H9 (cell line): ENCODE results near the gene NRIP3. TPM values are rescaled to one million over a fixed set of nuclear protein-coding genes. Genes with fewer than 3 reads are reported as not detected.

ENCODE experiments used
- DNase-seq: peaks from one replicate; pipeline ENCODE4 v3.0.0-alpha.2; 2017
- H2AFZ ChIP-seq: one replicate; pipeline ENCODE4 v1.6.1; 2013; ENCODE audit warnings: mild to moderate bottlenecking, low read length, control low read depth, moderate library complexity
- H2AK5ac ChIP-seq: 2 replicates; pipeline ENCODE4 v1.6.1; 2013; ENCODE audit warnings: low read length, control low read depth, mixed read lengths; ENCODE audit not compliant: insufficient read length
- H2BK120ac ChIP-seq: one replicate; pipeline ENCODE4 v1.6.1; 2013; ENCODE audit warnings: low read depth, mild to moderate bottlenecking, low read length, control low read depth, inconsistent platforms; ENCODE audit not compliant: poor library complexity, severe bottlenecking
- H2BK12ac ChIP-seq: 2 replicates; pipeline ENCODE4 v1.6.1; 2013; ENCODE audit warnings: low read length, control low read depth, mixed read lengths, low read depth; ENCODE audit not compliant: insufficient read length
- H2BK15ac ChIP-seq: 2 replicates; pipeline ENCODE4 v1.6.1; 2013; ENCODE audit warnings: low read depth, low read length, control low read depth
- H2BK20ac ChIP-seq: one replicate; pipeline ENCODE4 v1.6.1; 2013; ENCODE audit warnings: low read depth, mild to moderate bottlenecking, low read length, control low read depth, inconsistent platforms; ENCODE audit not compliant: poor library complexity, severe bottlenecking
- H2BK5ac ChIP-seq: 2 replicates; pipeline ENCODE4 v1.6.1; 2013; ENCODE audit warnings: low read length, control low read depth, mixed read lengths; ENCODE audit not compliant: insufficient read length
- H3K14ac ChIP-seq: 2 replicates; pipeline ENCODE4 v1.6.1; 2013; ENCODE audit warnings: low read length, control low read depth; ENCODE audit not compliant: insufficient read depth
- H3K18ac ChIP-seq: 2 replicates; pipeline ENCODE4 v1.6.1; 2013; ENCODE audit warnings: low read depth, mild to moderate bottlenecking, mixed read lengths, low read length, control low read depth; ENCODE audit not compliant: insufficient read length
- H3K23ac ChIP-seq: 2 replicates; pipeline ENCODE4 v1.6.1; 2013; ENCODE audit warnings: low read length, control low read depth, mixed read lengths, low read depth; ENCODE audit not compliant: insufficient read length
- H3K23me2 ChIP-seq: 2 replicates; pipeline ENCODE4 v1.6.1; 2013; ENCODE audit warnings: low read depth, mild to moderate bottlenecking, mixed read lengths, low read length, control low read depth; ENCODE audit not compliant: insufficient read length, poor library complexity, severe bottlenecking
- H3K27ac ChIP-seq: 2 replicates; pipeline ENCODE4 v1.5.1; 2013; ENCODE audit warnings: low read length, control low read depth, mixed read lengths, low read depth; ENCODE audit not compliant: insufficient read length
- H3K27me3 ChIP-seq: 2 replicates; pipeline ENCODE4 v1.6.1; 2013; ENCODE audit warnings: low read length, control low read depth, inconsistent platforms; ENCODE audit not compliant: insufficient read depth
- H3K4ac ChIP-seq: 2 replicates; pipeline ENCODE4 v1.6.1; 2013; ENCODE audit warnings: low read depth, mild to moderate bottlenecking, control low read depth, inconsistent platforms, low read length, moderate library complexity
- H3K4me1 ChIP-seq: 2 replicates; pipeline ENCODE4 v1.6.1; 2013; ENCODE audit warnings: low read length, control low read depth, inconsistent platforms; ENCODE audit not compliant: insufficient read depth
- H3K4me2 ChIP-seq: 2 replicates; pipeline ENCODE4 v1.6.1; 2013; ENCODE audit warnings: low read length, control low read depth, mixed read lengths; ENCODE audit not compliant: insufficient read length, insufficient read depth
- H3K56ac ChIP-seq: 2 replicates; pipeline ENCODE4 v1.6.1; 2013; ENCODE audit warnings: low read depth, mild to moderate bottlenecking, mixed read lengths, low read length, control low read depth; ENCODE audit not compliant: insufficient read length
- H3K79me1 ChIP-seq: 2 replicates; pipeline ENCODE4 v1.6.1; 2013; ENCODE audit warnings: low read depth, mild to moderate bottlenecking, moderate library complexity, low read length, control low read depth, inconsistent platforms; ENCODE audit not compliant: insufficient read depth, poor library complexity, severe bottlenecking
- H3K79me2 ChIP-seq: 2 replicates; pipeline ENCODE4 v1.6.1; 2013; ENCODE audit warnings: low read length, control low read depth, inconsistent platforms; ENCODE audit not compliant: insufficient read depth
- H3K9ac ChIP-seq: 2 replicates; pipeline ENCODE4 v1.6.1; 2013; ENCODE audit warnings: low read length, control low read depth, mixed read lengths; ENCODE audit not compliant: insufficient read length; ENCODE audit errors: extremely low read depth
- H3K9me3 ChIP-seq: one replicate; pipeline ENCODE4 v1.6.1; 2013; ENCODE audit warnings: low read depth, low read length, inconsistent platforms; ENCODE audit not compliant: control insufficient read depth
- H3T11ph ChIP-seq: one replicate; pipeline ENCODE4 v1.6.1; 2013; ENCODE audit warnings: mild to moderate bottlenecking, low read length, control low read depth, inconsistent platforms
- H4K20me1 ChIP-seq: one replicate; pipeline ENCODE4 v1.6.1; 2013; ENCODE audit not compliant: control insufficient read depth, insufficient read length, insufficient read depth
- H4K5ac ChIP-seq: 2 replicates; pipeline ENCODE4 v1.6.1; 2013; ENCODE audit warnings: low read depth, mild to moderate bottlenecking, mixed read lengths, low read length, control low read depth; ENCODE audit not compliant: insufficient read length
- H4K8ac ChIP-seq: replicated peaks from 2 replicates; pipeline ENCODE4 v1.6.1; 2013; ENCODE audit warnings: low read length, control low read depth, mixed read lengths, low read depth; ENCODE audit not compliant: insufficient read length
- H4K91ac ChIP-seq: 2 replicates; pipeline ENCODE4 v1.6.1; 2013; ENCODE audit warnings: low read depth, mild to moderate bottlenecking, moderate library complexity, mixed read lengths, low read length, control low read depth; ENCODE audit not compliant: insufficient read length
- H3K27ac Mint-ChIP-seq, 3 experiments: 2 replicates in 2 of 3; 3 replicates in 1 of 3; pipeline ENCODE4 v1.8.0; 2020 to 2021; ENCODE audit warnings: mixed read lengths in 3 of 3, mild to moderate bottlenecking in 1 of 3, moderate library complexity in 1 of 3
- H3K27me3 Mint-ChIP-seq: 2 replicates; pipeline ENCODE4 v1.8.0; 2021; ENCODE audit warnings: low read depth, mild to moderate bottlenecking, moderate library complexity, mixed read lengths
- H3K36me3 Mint-ChIP-seq, 3 experiments: 2 replicates in 2 of 3; 3 replicates in 1 of 3; pipeline ENCODE4 v1.8.0; 2020 to 2021; ENCODE audit warnings: low read depth in 3 of 3, mixed read lengths in 3 of 3; ENCODE audit not compliant: insufficient read depth in 1 of 3
- H3K4me1 Mint-ChIP-seq, 2 experiments: 2 replicates each; pipeline ENCODE4 v1.8.0; 2020; ENCODE audit warnings: mixed read lengths in 2 of 2
- H3K4me3 Mint-ChIP-seq, 2 experiments: 2 replicates in 1 of 2; 3 replicates in 1 of 2; pipeline ENCODE4 v1.8.0; 2020 to 2021; ENCODE audit warnings: mild to moderate bottlenecking in 2 of 2, mixed read lengths in 2 of 2, moderate library complexity in 1 of 2
- H3K9me3 Mint-ChIP-seq, 2 experiments: 2 replicates in 1 of 2; 3 replicates in 1 of 2; pipeline ENCODE4 v1.8.0; 2020; ENCODE audit warnings: mild to moderate bottlenecking in 2 of 2, mixed read lengths in 2 of 2, moderate library complexity in 1 of 2
- CTCF ChIP-seq: fragments of 200-600 bp; sonication (generic); conservative IDR thresholded peaks from 3 replicates; pipeline ENCODE4 v1.8.0; 2021; ENCODE audit warnings: antibody characterized with exemption, mild to moderate bottlenecking
- WGBS: extraction: QIAGEN DNeasy Blood & Tissue Kit; methylation state at CpG from one replicate; pipeline ENCODE4 v1.1.7; 2013; ENCODE audit warnings: missing lambda C conversion rate, low lambda C conversion rate, mixed read lengths; ENCODE audit not compliant: insufficient read length; ENCODE audit errors: extremely low coverage; 5-methylcytosine and 5-hydroxymethylcytosine counted together
- total RNA-seq: library from RNA; stranded (reverse); gene quantifications from 2 replicates; pipeline ENCODE4 v1.2.1, GENCODE V29; 2021

Gene NRIP3
- total RNA-seq, 1 experiment from 2014 or later = 4.2 TPM

DNA sequence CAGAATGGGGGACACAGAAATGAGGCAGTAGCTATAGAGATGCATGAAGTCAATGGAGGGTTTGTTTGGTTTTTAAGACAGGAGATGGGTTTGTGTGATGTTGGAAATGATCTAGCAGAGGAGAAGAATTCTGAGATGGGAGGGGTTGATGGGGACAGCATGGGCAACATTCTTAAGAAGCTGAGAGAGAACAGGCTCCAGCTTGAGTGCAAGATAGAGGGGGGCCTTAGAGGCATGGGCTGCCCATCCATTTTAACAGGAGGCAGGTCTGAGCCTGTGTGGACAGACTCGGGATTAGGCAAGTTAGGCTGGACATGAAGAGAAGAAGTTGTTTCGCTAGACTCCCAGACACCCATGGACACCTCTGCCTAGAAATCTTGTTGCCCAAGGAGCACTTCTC is 37.9 kb upstream of the NRIP3 start:
- Mint-ChIP-seq H3K27me3 (peaks cover 7% of the 10 kb centered on the region), H3K4me3 (no peak overlapping the region), H3K4me1 (peaks cover 29 to 35% of the 10 kb centered on the region in 2 experiments), H3K36me3 (no peaks in the 10 kb centered on the region), H3K9me3 (no peaks in the 10 kb centered on the region), H3K27ac (no peak overlapping the region)
- Histone ChIP-seq H2BK120ac (no peak overlapping the region), H4K8ac (no peak overlapping the region), H3K14ac (no peak overlapping the region), H3K56ac (no peak overlapping the region), H2AFZ (no peak overlapping the region), H4K20me1 (no peaks in the 10 kb centered on the region), H3K4me2 (no peak overlapping the region), H3K23ac (no peak overlapping the region), H3K9me3 (no peaks in the 10 kb centered on the region), H2BK20ac (no peak overlapping the region), H3K79me2 (no peaks in the 10 kb centered on the region), H3T11ph (no peak overlapping the region), H2BK5ac (no peak overlapping the region), H3K9ac (no peak overlapping the region), H3K4ac (no peak overlapping the region), H2AK5ac (no peak overlapping the region), H3K18ac (no peak overlapping the region), H3K27me3 (no peaks in the 10 kb centered on the region), H2BK12ac (no peak overlapping the region), H3K27ac (no peak overlapping the region), H4K91ac (no peak overlapping the region), H3K4me1 (no peaks in the 10 kb centered on the region; the same call in 1 of the 2 replicates), H3K79me1 (no peaks in the 10 kb centered on the region), H3K23me2 (no peaks in the 10 kb centered on the region), H2BK15ac (no peak overlapping the region), H4K5ac (no peak overlapping the region)
- DNase-seq = no peak
- TF ChIP-seq CTCF = no peak
- WGBS = no CpG with 5 or more reads among the region's 2 CpGs
